HepG2 (cell line): ENCODE results near the gene NDUFC1. TPM values are rescaled to one million over a fixed set of nuclear protein-coding genes. Genes with fewer than 3 reads are reported as not detected.

Experiments
- ATF6 ChIP-seq: sonication (generic); formaldehyde crosslinking; conservative IDR thresholded peaks from 2 replicates; pipeline ENCODE4 v1.4.0; 2020; ENCODE audit warnings: missing genetic modification reagents
- ATF7 ChIP-seq, 2 experiments: fragments of 450-650 bp in 1 of 2; sonication (generic) in 1 of 2; formaldehyde crosslinking in 1 of 2; IDR thresholded peaks; 2 replicates each; pipeline versions ENCODE4 v1.4.0 to v1.6.1; 2016 to 2020; ENCODE audit warnings: antibody characterized with exemption in 1 of 2, mild to moderate bottlenecking in 1 of 2, missing genetic modification reagents in 1 of 2
- ATRX ChIP-seq: sonication (generic); formaldehyde crosslinking; IDR thresholded peaks from 2 replicates; pipeline ENCODE4 v1.4.0; 2020; ENCODE audit warnings: missing genetic modification reagents, borderline replicate concordance
- CBX1 ChIP-seq: IDR thresholded peaks from one replicate; pipeline ENCODE4 v1.6.1; 2016; ENCODE audit warnings: antibody characterized with exemption, low read depth
- CREBL2 ChIP-seq: sonication (generic); formaldehyde crosslinking; IDR thresholded peaks from 2 replicates; pipeline ENCODE4 v1.8.1; 2023; ENCODE audit warnings: missing genetic modification reagents, mild to moderate bottlenecking, borderline replicate concordance
- CREM ChIP-seq, 2 experiments: sonication (generic) in 1 of 2; formaldehyde crosslinking in 1 of 2; IDR thresholded peaks; 2 replicates each; pipeline versions ENCODE4 v1.4.0 to v1.6.1; 2016 to 2020; ENCODE audit warnings: antibody characterized with exemption in 1 of 2, mild to moderate bottlenecking in 1 of 2, missing genetic modification reagents in 1 of 2
- FOXA1 ChIP-seq, 2 experiments: fragments of 450-650 bp in 1 of 2; sonication (generic) in 1 of 2; formaldehyde crosslinking in 1 of 2; IDR thresholded peaks; 2 replicates each; pipeline versions ENCODE4 v1.4.0 to v1.6.1; 2016 to 2020; ENCODE audit warnings: missing genetic modification reagents in 1 of 2
- KLF9 ChIP-seq: IDR thresholded peaks from 2 replicates; pipeline ENCODE4 v1.6.1; 2016; ENCODE audit warnings: low read depth
- MATR3 ChIP-seq: sonication (generic); formaldehyde crosslinking; IDR thresholded peaks from 2 replicates; pipeline ENCODE4 v1.4.0; 2020; ENCODE audit warnings: missing genetic modification reagents
- POGZ ChIP-seq: sonication (generic); formaldehyde crosslinking; IDR thresholded peaks from 2 replicates; pipeline ENCODE4 v1.4.0; 2020; ENCODE audit warnings: mild to moderate bottlenecking, missing genetic modification reagents
- RBAK ChIP-seq: sonication (generic); formaldehyde crosslinking; IDR thresholded peaks from 2 replicates; pipeline ENCODE4 v1.5.1; 2020; ENCODE audit warnings: mild to moderate bottlenecking, missing genetic modification reagents
- RBM39 ChIP-seq: fragments of 200-400 bp; formaldehyde crosslinking; IDR thresholded peaks from one replicate; pipeline ENCODE4 v1.6.1; 2018; ENCODE audit warnings: antibody characterized with exemption, mild to moderate bottlenecking, low read depth, low read length; ENCODE audit not compliant: poor library complexity, severe bottlenecking
- THRA ChIP-seq: sonication (generic); formaldehyde crosslinking; IDR thresholded peaks from 2 replicates; pipeline ENCODE4 v1.4.0; 2020; ENCODE audit warnings: missing genetic modification reagents, borderline replicate concordance
- ZBTB14 ChIP-seq: sonication (generic); formaldehyde crosslinking; IDR thresholded peaks from 2 replicates; pipeline ENCODE4 v1.4.0; 2020; ENCODE audit warnings: missing genetic modification reagents
- ZBTB21 ChIP-seq: sonication (generic); formaldehyde crosslinking; IDR thresholded peaks from 2 replicates; pipeline ENCODE4 v1.4.0; 2020; ENCODE audit warnings: missing genetic modification reagents
- ZBTB43 ChIP-seq: sonication (generic); formaldehyde crosslinking; conservative IDR thresholded peaks from 2 replicates; pipeline ENCODE4 v1.4.0; 2020; ENCODE audit warnings: missing genetic modification reagents
- ZFP62 ChIP-seq: sonication (generic); formaldehyde crosslinking; IDR thresholded peaks from 2 replicates; pipeline ENCODE4 v1.4.0; 2020; ENCODE audit warnings: missing genetic modification reagents
- ZNF431 ChIP-seq: sonication (generic); formaldehyde crosslinking; IDR thresholded peaks from 2 replicates; pipeline ENCODE4 v1.9.0; 2022; ENCODE audit warnings: missing genetic modification reagents, low read depth, mild to moderate bottlenecking, borderline replicate concordance
- polyA plus RNA-seq, 8 experiments: library from polyadenylated mRNA; depleted of rRNA in 3 of 8; stranded (reverse) in 7 of 8; unstranded in 1 of 8; fragments of >200 nt; fragmentation: Illumina TruSeq in 4 of 8; extraction: Trizol in 4 of 8; gene quantifications; 2 replicates each; pipeline versions ENCODE4 v1.2.1 to v1.2.3, GENCODE V29; 2011 to 2016; ENCODE audit warnings: low read depth in 4 of 8, missing spikeins in 1 of 8, mixed read lengths in 1 of 8; ENCODE audit not compliant: insufficient read depth in 1 of 8
- total RNA-seq, 5 experiments: library from RNA; depleted of rRNA; stranded (reverse); fragments of >200 nt; fragmentation: Illumina TruSeq; extraction: Trizol; gene quantifications; 2 replicates each; pipeline ENCODE4 v1.2.3, GENCODE V29; 2016; ENCODE audit warnings: low read depth in 1 of 5

The NDUFC1 gene
- total and polyA plus RNA-seq, 2 of the 13 experiments (the other 11 are each of a cell fraction or from before 2014, with no cell fraction given): 43.4 to 96.4 TPM

- TF ChIP-seq ZBTB43 (CRISPR knock-in tag): peak; percentile 71
- TF ChIP-seq RBAK: no peak
- TF ChIP-seq CREM (IDR thresholded peaks at IDR 0.05): no peak
- TF ChIP-seq CREM (CRISPR knock-in tag; IDR thresholded peaks at IDR 0.05): no peak
- TF ChIP-seq CBX1: peak; percentile 87
- no peak for TF ChIP-seq ZBTB21 (CRISPR knock-in tag)
- TF ChIP-seq KLF9 (CRISPR knock-in tag): 0 out of 2 replicates have a peak, but pooled peaks have one; percentile 31
- TF ChIP-seq ATRX (CRISPR knock-in tag): no peak
- 0 out of 2 replicates have a peak, but pooled peaks have one; percentile 46 for TF ChIP-seq ATF6 (CRISPR knock-in tag)
- TF ChIP-seq FOXA1 (IDR thresholded peaks at IDR 0.05): no peak
- peak; percentile 69 for TF ChIP-seq FOXA1 (CRISPR knock-in tag; IDR thresholded peaks at IDR 0.05)
- TF ChIP-seq ZBTB14: no peak
- TF ChIP-seq ZFP62 (CRISPR knock-in tag): no peak
- peak; percentile 90 for TF ChIP-seq POGZ
- peak; percentile 44; the same call in 1 of the 2 replicates for TF ChIP-seq THRA
- TF ChIP-seq RBM39: peak; percentile 32
- no peak for TF ChIP-seq MATR3 (CRISPR knock-in tag)
- TF ChIP-seq ATF7 (IDR thresholded peaks at IDR 0.05): no peak
- 0 out of 2 replicates have a peak, but pooled peaks have one; percentile 51 for TF ChIP-seq ATF7 (CRISPR knock-in tag; IDR thresholded peaks at IDR 0.05)
- no peak for TF ChIP-seq ZNF431 (CRISPR knock-in tag)
- TF ChIP-seq CREBL2 (CRISPR knock-in tag): peak; percentile 93; the same call in 1 of the 2 replicates
These were observed 6.9 kb downstream of the NDUFC1 start (continued) for GRCh38 chr4:139295206-139295941.
